ENCODE results near the gene ANKRD35. TPM values are rescaled to one million over a fixed set of nuclear protein-coding genes. Genes with fewer than 3 reads are reported as not detected.

Gene ANKRD35
- total and polyA plus RNA-seq, 9 of the 15 experiments (the other 6 are each of a cell fraction or from before 2014, with no cell fraction given), result 0.07 to 0.14 (median 0.07) TPM; not detected in 5

GRCh38 chr1:145918144-145918991 lies 32.7 kb upstream of the ANKRD35 start, which contains the start of gene PEX11B (continued):
- TF ChIP-seq, protein P1, sequence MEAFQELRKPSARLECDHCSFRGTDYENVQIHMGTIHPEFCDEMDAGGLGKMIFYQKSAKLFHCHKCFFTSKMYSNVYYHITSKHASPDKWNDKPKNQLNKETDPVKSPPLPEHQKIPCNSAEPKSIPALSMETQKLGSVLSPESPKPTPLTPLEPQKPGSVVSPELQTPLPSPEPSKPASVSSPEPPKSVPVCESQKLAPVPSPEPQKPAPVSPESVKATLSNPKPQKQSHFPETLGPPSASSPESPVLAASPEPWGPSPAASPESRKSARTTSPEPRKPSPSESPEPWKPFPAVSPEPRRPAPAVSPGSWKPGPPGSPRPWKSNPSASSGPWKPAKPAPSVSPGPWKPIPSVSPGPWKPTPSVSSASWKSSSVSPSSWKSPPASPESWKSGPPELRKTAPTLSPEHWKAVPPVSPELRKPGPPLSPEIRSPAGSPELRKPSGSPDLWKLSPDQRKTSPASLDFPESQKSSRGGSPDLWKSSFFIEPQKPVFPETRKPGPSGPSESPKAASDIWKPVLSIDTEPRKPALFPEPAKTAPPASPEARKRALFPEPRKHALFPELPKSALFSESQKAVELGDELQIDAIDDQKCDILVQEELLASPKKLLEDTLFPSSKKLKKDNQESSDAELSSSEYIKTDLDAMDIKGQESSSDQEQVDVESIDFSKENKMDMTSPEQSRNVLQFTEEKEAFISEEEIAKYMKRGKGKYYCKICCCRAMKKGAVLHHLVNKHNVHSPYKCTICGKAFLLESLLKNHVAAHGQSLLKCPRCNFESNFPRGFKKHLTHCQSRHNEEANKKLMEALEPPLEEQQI (IDR thresholded peaks at IDR 0.05), result no peak
- TF ChIP-seq LARP7 (IDR thresholded peaks at IDR 0.05) (no peak), BCL6 (CRISPR knock-in tag; IDR thresholded peaks at IDR 0.05) (no peak), ZKSCAN8 (CRISPR knock-in tag; IDR thresholded peaks at IDR 0.05) (no peak), JUND (IDR thresholded peaks at IDR 0.05; ENCODE audit: borderline replicate concordance, low read depth, low read length) (0 out of 2 replicates have a peak, but pooled peaks have one; percentile 11), JUND (tag; IDR thresholded peaks at IDR 0.05; ENCODE audit: borderline replicate concordance, low read depth, low read length) (no peak), CBFA2T3 (IDR thresholded peaks at IDR 0.05) (no peak; the same call in 1 of the 2 replicates), CHCHD3 (CRISPR knock-in tag; IDR thresholded peaks at IDR 0.05) (no peak), RBBP5 (IDR thresholded peaks at IDR 0.05; ENCODE audit: borderline replicate concordance, insufficient read depth, low read length, poor library complexity, severe bottlenecking) (peak; percentile 51), SREBF1 (IDR thresholded peaks at IDR 0.05; ENCODE audit: borderline replicate concordance, low read depth, low read length) (no peak), IRF2 (CRISPR knock-in tag; IDR thresholded peaks at IDR 0.05) (no peak), FIP1L1 (IDR thresholded peaks at IDR 0.05; ENCODE audit: low read depth, low read length, poor library complexity, severe bottlenecking) (no peak), MTA1 (IDR thresholded peaks at IDR 0.05; ENCODE audit: borderline replicate concordance) (0 out of 2 replicates have a peak, but pooled peaks have one; percentile 18), ATF4 (CRISPR knock-in tag; IDR thresholded peaks at IDR 0.05) (no peak)
- TF ChIP-seq, protein P2, sequence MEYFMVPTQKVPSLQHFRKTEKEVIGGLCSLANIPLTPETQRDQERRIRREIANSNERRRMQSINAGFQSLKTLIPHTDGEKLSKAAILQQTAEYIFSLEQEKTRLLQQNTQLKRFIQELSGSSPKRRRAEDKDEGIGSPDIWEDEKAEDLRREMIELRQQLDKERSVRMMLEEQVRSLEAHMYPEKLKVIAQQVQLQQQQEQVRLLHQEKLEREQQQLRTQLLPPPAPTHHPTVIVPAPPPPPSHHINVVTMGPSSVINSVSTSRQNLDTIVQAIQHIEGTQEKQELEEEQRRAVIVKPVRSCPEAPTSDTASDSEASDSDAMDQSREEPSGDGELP (CRISPR knock-in tag; IDR thresholded peaks at IDR 0.05; ENCODE audit: borderline replicate concordance), result no peak
- TF ChIP-seq, protein P3, sequence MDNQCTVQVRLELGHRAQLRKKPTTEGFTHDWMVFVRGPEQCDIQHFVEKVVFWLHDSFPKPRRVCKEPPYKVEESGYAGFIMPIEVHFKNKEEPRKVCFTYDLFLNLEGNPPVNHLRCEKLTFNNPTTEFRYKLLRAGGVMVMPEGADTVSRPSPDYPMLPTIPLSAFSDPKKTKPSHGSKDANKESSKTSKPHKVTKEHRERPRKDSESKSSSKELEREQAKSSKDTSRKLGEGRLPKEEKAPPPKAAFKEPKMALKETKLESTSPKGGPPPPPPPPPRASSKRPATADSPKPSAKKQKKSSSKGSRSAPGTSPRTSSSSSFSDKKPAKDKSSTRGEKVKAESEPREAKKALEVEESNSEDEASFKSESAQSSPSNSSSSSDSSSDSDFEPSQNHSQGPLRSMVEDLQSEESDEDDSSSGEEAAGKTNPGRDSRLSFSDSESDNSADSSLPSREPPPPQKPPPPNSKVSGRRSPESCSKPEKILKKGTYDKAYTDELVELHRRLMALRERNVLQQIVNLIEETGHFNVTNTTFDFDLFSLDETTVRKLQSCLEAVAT (IDR thresholded peaks at IDR 0.05), result no peak
